ENCODE measurements around the gene ERICH6. TPM values are rescaled to one million over a fixed set of nuclear protein-coding genes. Genes with fewer than 3 reads are reported as not detected.

ERICH6 gene
- total RNA-seq, 1 donor from 2014 or later = 0.31 TPM

DNA sequence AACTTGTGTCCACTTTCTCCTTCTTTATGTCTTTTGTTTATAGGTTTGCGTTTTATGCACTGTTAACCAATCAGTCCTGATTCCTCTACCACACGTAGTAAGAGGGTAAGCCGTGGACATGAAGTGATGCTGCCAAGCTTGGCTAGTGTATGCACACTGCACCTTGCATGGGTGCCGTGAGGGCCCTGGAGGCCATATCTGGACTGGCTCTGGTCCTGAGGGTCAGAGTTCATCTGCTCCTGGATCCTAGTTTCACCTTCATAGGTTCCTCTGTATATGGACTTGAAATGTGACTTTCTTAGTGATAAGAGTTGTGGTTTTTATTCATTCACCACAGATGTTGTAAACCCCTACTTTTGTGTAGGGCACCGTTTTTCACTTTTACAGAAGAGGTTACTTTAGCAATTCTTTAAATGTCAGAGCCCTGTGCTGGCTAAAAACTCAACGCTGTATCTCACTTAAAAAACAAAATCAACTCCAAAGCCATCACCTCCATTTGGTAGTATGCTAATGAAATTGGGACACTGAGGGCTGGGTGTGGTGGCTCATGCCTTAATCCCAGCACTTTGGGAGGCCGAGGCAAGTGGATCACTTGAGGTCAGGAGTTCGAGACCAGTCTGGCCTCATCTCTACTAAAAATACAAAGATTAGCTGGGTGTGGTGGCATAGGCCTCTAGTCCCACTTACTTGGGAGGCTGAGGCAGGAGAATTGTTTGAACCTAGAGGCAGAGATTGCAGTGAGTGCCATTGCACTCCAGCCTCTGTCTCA lies 36.3 kb upstream of the ERICH6 start:
- Mint-ChIP-seq H3K36me3 (ENCODE audit: low read depth, unreplicated experiment) (peaks cover 6% of the 10 kb centered on the region), H3K27me3 (ENCODE audit: unreplicated experiment) (peaks cover 2% of the 10 kb centered on the region), H3K4me1 (ENCODE audit: unreplicated experiment) (peaks cover 5% of the 10 kb centered on the region), H3K9me3 (ENCODE audit: unreplicated experiment) (no peaks in the 10 kb centered on the region), H3K27ac (ENCODE audit: unreplicated experiment) (no peak overlapping the region), H3K4me3 (ENCODE audit: unreplicated experiment) (no peak overlapping the region)
- no peak for DNase-seq (ENCODE audit: low spot score)
- no peak for TF ChIP-seq CTCF (IDR thresholded peaks at IDR 0.05; ENCODE audit: unreplicated experiment)

DNA sequence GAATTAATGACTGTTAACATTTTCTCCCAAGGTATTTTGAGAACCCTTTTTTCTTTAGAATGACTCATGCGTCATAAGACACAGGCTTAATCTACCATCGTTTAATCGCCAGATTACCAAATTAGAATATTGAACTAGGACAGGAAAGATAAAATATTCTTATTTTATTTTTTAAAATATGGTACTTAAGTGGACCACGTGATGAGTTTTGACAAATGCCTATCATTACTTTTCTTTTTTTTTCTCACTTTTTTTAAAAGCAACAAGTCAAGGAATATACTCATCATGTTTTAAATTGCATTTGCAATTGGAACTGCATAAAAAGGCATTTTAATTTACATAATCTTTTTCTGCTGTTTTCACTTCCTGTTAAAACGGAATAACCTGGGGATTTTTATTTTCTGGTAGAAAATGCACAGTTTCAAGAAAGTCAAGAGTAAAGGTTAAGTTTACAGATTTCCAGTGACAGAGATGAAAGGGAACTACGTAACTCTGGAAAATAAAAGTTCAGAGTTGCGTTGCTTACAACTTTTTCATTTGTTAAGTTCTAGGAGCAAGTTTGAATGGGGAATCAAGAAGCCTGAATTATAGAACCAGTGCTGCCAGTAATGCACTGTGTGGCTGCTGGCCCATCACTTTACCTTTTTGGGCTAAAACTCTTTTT lies 35.6 kb upstream of the ERICH6 start:
- H3K4me3 Mint-ChIP-seq (ENCODE audit: unreplicated experiment) = no peak overlapping the region
- no peaks in the 10 kb centered on the region for H3K9me3 Mint-ChIP-seq (ENCODE audit: unreplicated experiment)
- no peak for TF ChIP-seq CTCF (IDR thresholded peaks at IDR 0.05; ENCODE audit: unreplicated experiment)
- peaks cover 4% of the 10 kb centered on the region for H3K27me3 Mint-ChIP-seq (ENCODE audit: unreplicated experiment)
- H3K36me3 Mint-ChIP-seq (ENCODE audit: low read depth, unreplicated experiment) = peaks cover 6% of the 10 kb centered on the region
- peaks cover 5% of the 10 kb centered on the region for H3K4me1 Mint-ChIP-seq (ENCODE audit: unreplicated experiment)
- no peak for DNase-seq (ENCODE audit: low spot score)
- no peak overlapping the region for H3K27ac Mint-ChIP-seq (ENCODE audit: unreplicated experiment)

DNA sequence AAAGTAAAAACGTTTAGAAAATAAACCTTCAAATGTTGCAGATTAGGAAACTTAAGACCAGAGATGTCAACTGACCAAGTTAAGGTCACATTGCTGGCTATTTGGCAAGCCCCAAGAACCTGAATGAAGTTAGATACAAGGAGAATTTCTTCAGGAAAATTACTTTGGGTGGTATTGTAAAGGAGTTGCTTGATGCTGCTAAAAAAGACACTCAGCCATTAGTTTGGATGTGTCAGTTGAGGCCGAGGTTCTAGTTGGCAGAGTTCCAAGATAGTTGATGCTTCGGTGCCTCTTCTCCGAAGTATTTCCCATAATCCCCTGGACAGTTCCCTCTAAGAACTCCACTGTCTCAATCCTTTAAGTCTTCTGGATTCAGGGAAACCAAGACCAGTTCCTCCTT lies 35.0 kb upstream of the ERICH6 start:
- peaks cover 8% of the 10 kb centered on the region for H3K4me1 Mint-ChIP-seq (ENCODE audit: unreplicated experiment)
- H3K27ac Mint-ChIP-seq (ENCODE audit: unreplicated experiment) = no peak overlapping the region
- H3K9me3 Mint-ChIP-seq (ENCODE audit: unreplicated experiment) = no peaks in the 10 kb centered on the region
- no peak for TF ChIP-seq CTCF (IDR thresholded peaks at IDR 0.05; ENCODE audit: unreplicated experiment)
- no peak for DNase-seq (ENCODE audit: low spot score)
- H3K36me3 Mint-ChIP-seq (ENCODE audit: low read depth, unreplicated experiment) = peaks cover 6% of the 10 kb centered on the region
- H3K27me3 Mint-ChIP-seq (ENCODE audit: unreplicated experiment) = peaks cover 4% of the 10 kb centered on the region
- H3K4me3 Mint-ChIP-seq (ENCODE audit: unreplicated experiment) = no peak overlapping the region

DNA sequence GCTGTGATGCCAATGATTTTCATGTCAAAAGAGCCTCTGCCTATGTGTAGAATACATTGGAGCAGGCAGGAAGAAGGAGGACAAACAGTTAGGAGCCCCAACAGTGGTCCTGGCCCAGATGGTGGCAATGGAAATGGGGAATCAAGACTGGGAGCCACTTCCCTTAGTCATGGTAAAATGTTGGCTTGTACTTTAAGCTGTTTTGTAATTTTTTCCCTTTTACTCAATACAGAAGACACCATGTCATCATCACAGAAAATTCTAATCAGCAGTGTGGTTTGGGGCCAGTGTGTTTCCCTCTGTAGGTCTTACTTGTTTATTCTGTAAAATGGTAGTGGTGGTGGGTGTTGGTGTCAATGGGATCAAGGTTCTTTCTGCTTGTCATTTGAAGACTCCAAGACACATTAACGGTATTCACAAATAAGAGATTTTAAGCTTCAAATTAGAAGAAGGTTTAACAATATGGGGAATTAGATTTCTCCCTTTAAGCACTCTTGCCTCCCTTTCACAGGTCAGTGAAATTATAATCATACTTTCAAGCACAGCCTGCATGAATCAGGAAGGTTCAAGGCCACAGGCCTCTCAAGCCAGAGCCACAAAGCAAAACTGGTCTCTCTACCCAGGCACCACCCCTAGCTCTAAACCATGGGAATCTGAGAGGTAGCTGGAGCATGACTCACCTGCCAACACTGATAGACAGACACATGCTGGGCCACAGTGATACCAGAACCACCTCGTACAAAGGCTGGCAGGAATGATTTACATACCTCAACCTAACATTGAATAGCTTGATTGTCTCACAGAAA lies 34.4 kb upstream of the ERICH6 start:
- H3K4me3 Mint-ChIP-seq (ENCODE audit: unreplicated experiment) = no peak overlapping the region
- DNase-seq (ENCODE audit: low spot score) = no peak
- no peaks in the 10 kb centered on the region for H3K9me3 Mint-ChIP-seq (ENCODE audit: unreplicated experiment)
- H3K36me3 Mint-ChIP-seq (ENCODE audit: low read depth, unreplicated experiment) = peaks cover 6% of the 10 kb centered on the region
- no peak for TF ChIP-seq CTCF (IDR thresholded peaks at IDR 0.05; ENCODE audit: unreplicated experiment)
- H3K27ac Mint-ChIP-seq (ENCODE audit: unreplicated experiment) = no peak overlapping the region
- peaks cover 4% of the 10 kb centered on the region for H3K27me3 Mint-ChIP-seq (ENCODE audit: unreplicated experiment)
- H3K4me1 Mint-ChIP-seq (ENCODE audit: unreplicated experiment) = peaks cover 11% of the 10 kb centered on the region

All from endothelial cell (in vitro differentiated cells).